Stomach (tissue), 4 donors: ENCODE data around the gene SERINC3.

ENCODE experiments used
- CTCF ChIP-seq, 7 experiments: fragments of 450-650 bp in 4 of 7; fragments of 200-600 bp in 3 of 7; sonication (generic) in 3 of 7; IDR thresholded peaks; one replicate each; pipeline ENCODE4 v1.5.1; 2016 to 2019; ENCODE audit warnings: antibody characterized with exemption in 7 of 7, control low read depth in 2 of 7, mild to moderate bottlenecking in 1 of 7
- EP300 ChIP-seq: sonication (generic); formaldehyde crosslinking; IDR thresholded peaks from one replicate; pipeline ENCODE4 v1.6.1; 2017; ENCODE audit warnings: antibody characterized with exemption
- POLR2A ChIP-seq, 4 donors: fragments of 450-650 bp; IDR thresholded peaks; one replicate each; pipeline ENCODE4 v1.6.1; 2016; ENCODE audit warnings: antibody characterized with exemption in 4 of 4, control low read depth in 2 of 4, mild to moderate bottlenecking in 1 of 4, moderate library complexity in 1 of 4

- TF ChIP-seq CTCF (IDR thresholded peaks at IDR 0.05) (no peak), EP300 (no peak), POLR2A (IDR thresholded peaks at IDR 0.05) (no peak)
These were observed 41.8 kb downstream of the SERINC3 start for GRCh38 chr20:44480097-44480496.
